Skeletal muscle satellite cell (primary cell): ENCODE results near the gene AP2A1.

Source experiments
- H3K27me3 ChIP-seq: 2 replicates; pipeline ENCODE4 v1.7.0; 2013; ENCODE audit warnings: low read length; ENCODE audit not compliant: control insufficient read depth, insufficient read depth
- H3K36me3 ChIP-seq: 2 replicates; pipeline ENCODE4 v1.7.0; 2013; ENCODE audit warnings: mild to moderate bottlenecking, control low read depth, low read length; ENCODE audit not compliant: insufficient read depth
- H3K4me1 ChIP-seq: 2 replicates; pipeline ENCODE4 v1.7.0; 2013; ENCODE audit warnings: low read length; ENCODE audit not compliant: control insufficient read depth, insufficient read depth
- H3K4me2 ChIP-seq: 2 replicates; pipeline ENCODE4 v1.7.0; 2013; ENCODE audit warnings: mild to moderate bottlenecking, low read length
- H3K4me3 ChIP-seq: 2 replicates; pipeline ENCODE4 v1.7.0; 2013; ENCODE audit warnings: low read length
- H3K9ac ChIP-seq: 2 replicates; pipeline ENCODE4 v1.7.0; 2013; ENCODE audit warnings: mild to moderate bottlenecking, low read depth, low read length, moderate library complexity
- H3K9me3 ChIP-seq: replicated peaks from 2 replicates; pipeline ENCODE4 v1.7.0; 2013; ENCODE audit warnings: mild to moderate bottlenecking, control low read depth, low read length

The AP2A1 gene

DNA sequence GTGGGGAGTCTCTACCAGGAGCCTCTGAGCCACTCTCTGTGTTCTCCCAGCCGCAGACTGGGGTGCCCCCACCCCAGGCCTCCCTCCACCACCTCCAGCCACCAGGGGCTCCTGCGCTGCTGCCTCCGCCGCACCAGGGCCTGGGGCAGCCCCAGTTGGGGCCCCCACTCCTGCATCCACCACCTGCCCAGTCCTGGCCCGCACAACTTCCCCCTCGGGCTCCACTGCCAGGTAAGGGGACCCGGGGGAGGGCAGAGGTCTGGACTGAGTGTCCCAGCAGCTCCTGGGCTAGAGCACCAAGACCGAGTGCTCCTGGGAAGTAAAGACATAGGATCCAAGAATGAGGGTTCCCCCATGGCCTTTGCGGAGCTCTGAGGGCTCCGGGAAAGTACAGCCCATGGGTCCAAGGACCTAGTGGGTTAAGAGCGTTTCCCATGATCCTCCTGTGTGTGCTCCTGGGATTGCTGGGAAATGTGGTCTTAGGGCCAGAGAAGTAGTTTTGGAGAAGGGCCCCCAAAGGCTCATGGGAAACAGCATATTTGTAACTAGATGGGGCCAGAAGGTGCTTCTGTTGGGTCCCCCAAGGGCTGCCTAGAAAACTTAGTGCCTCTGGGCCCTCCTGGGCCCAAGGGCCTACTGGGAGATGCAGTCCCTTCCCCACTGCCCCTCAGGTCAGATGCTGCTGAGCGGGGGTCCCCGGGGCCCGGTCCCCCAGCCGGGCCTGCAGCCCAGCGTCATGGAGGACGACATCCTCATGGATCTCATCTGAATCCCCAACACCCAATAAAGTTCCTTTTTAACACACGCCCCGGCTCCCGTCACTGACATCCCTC lies 69.6 kb downstream of the AP2A1 start:
- H3K9ac ChIP-seq, result no peak overlapping the region
- no peak overlapping the region for H3K4me2 ChIP-seq
- H3K4me1 ChIP-seq, result peaks cover 14% of the 10 kb centered on the region
- peaks cover 85% of the 10 kb centered on the region for H3K36me3 ChIP-seq
- no peaks in the 10 kb centered on the region for H3K27me3 ChIP-seq
- H3K9me3 ChIP-seq, result no peaks in the 10 kb centered on the region
- no peak overlapping the region for H3K4me3 ChIP-seq

DNA sequence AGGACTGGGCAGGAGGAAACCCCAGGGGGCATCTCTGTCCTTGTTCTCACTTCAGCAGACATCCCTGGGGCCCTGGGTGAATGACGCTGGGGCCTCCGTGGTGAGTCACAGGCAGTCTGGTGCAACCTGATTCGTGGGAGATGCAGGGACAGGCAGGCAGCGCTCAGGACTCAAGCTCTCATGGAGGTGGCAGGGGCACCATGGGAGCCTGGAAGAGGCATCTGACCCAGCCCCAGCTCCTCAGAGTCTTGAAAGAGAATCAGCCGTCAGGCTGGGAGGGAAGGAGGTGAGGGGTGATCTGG lies 70.2 kb downstream of the AP2A1 start:
- no peak overlapping the region for H3K4me3 ChIP-seq
- peaks cover 79% of the 10 kb centered on the region for H3K36me3 ChIP-seq
- no peak overlapping the region for H3K9ac ChIP-seq
- no peaks in the 10 kb centered on the region for H3K27me3 ChIP-seq
- H3K4me2 ChIP-seq, result no peak overlapping the region
- peaks cover 9% of the 10 kb centered on the region for H3K4me1 ChIP-seq
- H3K9me3 ChIP-seq, result no peaks in the 10 kb centered on the region

DNA sequence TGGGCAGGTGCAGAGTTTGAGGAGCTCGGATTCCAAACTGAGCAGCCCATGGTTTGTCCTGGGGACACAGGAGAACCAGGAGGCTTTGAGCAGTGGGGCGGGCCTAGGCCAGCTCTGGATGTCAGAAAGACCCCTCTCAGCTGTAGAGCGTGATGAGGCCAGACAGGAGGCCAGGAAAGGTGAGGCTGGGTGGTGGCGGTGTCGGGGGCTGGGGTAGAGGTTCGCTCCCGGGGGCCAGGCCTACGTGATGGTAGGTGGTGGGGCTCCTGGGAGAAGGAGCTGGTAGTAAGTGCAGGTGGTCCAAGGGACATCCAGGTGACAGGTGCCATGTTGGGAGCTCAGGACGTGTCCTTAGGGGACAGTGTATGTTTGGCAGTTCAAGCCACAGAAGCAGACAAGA lies 70.6 kb downstream of the AP2A1 start:
- peaks cover 74% of the 10 kb centered on the region for H3K36me3 ChIP-seq

DNA sequence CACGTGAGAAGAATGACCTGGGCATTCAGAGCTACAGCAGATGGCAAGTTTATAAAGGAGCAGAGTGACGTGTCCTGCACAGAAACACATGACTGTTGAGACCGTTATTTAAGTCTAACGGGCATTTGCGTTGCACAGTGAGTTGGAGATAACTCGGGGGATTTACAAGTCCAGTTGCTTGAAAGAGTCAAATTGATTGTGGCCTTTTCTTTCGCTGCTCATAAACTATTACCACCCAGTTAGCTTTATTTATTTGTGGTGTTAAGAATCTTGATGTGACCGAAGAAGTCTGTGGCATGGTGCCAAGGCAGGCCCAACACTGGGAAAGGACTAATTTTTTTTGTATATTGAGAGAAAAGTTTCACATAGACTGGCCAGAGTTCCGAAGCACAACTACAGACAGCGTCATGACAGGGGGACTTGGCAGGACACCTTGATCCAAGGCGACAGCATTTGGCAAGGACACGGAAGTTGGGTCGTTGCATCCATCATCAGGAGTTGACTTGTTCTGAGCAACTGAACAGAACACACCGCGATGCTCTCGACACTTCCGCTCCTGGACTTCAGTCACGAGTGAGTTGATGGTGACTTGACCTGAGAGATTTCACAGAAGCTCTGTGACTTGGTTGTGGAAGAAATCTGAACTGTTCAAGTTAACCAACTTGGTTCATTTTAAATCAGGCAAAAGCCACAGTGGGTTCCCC lies 72.2 kb downstream of the AP2A1 start:
- peaks cover 63% of the 10 kb centered on the region for H3K36me3 ChIP-seq
- H3K27me3 ChIP-seq, result no peaks in the 10 kb centered on the region
- H3K9me3 ChIP-seq, result no peaks in the 10 kb centered on the region
- H3K4me2 ChIP-seq, result no peak overlapping the region
- H3K9ac ChIP-seq, result no peak overlapping the region
- no peaks in the 10 kb centered on the region for H3K4me1 ChIP-seq
- H3K4me3 ChIP-seq, result no peak overlapping the region

More for the DNA sequence above, 70.6 kb downstream of the AP2A1 start:
- peaks cover 4% of the 10 kb centered on the region for H3K4me1 ChIP-seq
- H3K27me3 ChIP-seq, result no peaks in the 10 kb centered on the region
- H3K4me2 ChIP-seq, result no peak overlapping the region
- H3K4me3 ChIP-seq, result no peak overlapping the region
- no peak overlapping the region for H3K9ac ChIP-seq
- no peaks in the 10 kb centered on the region for H3K9me3 ChIP-seq

DNA sequence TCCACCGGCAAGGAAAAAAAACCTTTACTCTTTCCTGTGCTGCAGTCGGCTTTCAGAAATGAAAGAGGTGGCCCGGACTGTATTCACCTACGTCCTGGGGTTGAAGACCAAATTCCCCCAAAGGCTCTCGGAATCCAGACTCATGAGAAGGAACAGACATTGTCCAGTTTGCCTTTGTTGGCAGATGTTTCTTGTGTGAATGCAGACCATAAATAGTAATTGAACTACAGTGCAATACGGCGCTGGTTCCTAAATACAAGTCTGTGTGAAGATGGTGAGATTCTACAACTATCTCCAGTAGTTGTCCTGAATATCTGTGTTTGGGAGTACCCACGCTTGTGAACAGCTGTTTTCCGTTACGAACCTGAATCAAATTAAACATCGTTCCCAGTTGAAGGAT lies 72.9 kb downstream of the AP2A1 start:
- Histone ChIP-seq H3K9ac (no peak overlapping the region), H3K4me3 (no peak overlapping the region), H3K9me3 (no peaks in the 10 kb centered on the region), H3K36me3 (peaks cover 56% of the 10 kb centered on the region), H3K4me2 (no peak overlapping the region), H3K27me3 (no peaks in the 10 kb centered on the region), H3K4me1 (no peaks in the 10 kb centered on the region)

DNA sequence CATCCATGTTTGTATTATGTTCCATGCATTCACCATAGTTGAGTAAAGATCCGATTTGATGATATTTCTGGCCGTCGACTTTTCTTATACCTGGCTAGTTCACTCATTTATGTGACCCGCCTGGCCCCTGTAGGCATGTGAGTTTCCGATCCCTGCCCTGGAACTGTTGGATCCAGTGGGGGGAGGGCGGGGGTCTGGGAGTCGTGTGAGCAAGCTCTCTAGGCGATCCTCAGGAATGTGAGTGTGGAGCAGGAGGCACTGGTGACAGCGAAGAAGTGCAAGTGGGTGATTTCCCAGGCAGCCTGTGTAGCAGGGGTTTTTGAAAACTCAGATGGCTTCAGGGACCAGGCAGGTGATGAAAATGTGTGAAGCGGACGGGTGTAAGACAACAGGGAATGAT lies 73.5 kb downstream of the AP2A1 start:
- Histone ChIP-seq H3K4me3 (no peak overlapping the region), H3K4me2 (no peak overlapping the region), H3K9ac (no peak overlapping the region), H3K27me3 (no peaks in the 10 kb centered on the region), H3K9me3 (no peaks in the 10 kb centered on the region), H3K4me1 (no peaks in the 10 kb centered on the region), H3K36me3 (peaks cover 50% of the 10 kb centered on the region)

DNA sequence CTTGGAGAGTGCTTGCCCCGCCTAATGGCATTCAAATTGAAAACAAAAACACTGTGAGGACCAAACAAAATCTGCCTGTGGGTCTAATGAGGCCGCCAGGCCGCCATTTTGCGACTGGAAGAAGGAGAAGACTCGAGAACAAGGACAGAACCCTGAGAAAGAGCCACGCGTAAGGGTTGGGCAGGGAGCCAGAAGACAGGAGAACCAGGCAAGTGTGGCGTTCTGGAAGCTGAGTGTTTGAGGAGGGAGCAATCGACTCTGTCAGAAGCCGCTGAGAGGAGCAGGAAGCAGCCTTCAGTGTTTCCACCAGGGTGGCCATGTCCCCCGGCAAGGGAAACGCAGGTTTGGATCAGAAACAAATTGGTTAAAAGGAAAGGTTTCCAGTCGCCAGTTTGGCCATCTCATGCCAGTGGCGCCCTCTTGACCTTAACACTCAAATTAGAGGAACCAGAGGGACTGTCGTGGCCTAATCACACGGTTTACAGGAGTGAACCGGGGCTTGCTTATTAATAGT lies 74.0 kb downstream of the AP2A1 start:
- Histone ChIP-seq H3K4me1 (no peaks in the 10 kb centered on the region), H3K4me3 (no peak overlapping the region), H3K9ac (no peak overlapping the region), H3K36me3 (peaks cover 50% of the 10 kb centered on the region), H3K27me3 (no peaks in the 10 kb centered on the region), H3K9me3 (no peaks in the 10 kb centered on the region), H3K4me2 (no peak overlapping the region)

DNA sequence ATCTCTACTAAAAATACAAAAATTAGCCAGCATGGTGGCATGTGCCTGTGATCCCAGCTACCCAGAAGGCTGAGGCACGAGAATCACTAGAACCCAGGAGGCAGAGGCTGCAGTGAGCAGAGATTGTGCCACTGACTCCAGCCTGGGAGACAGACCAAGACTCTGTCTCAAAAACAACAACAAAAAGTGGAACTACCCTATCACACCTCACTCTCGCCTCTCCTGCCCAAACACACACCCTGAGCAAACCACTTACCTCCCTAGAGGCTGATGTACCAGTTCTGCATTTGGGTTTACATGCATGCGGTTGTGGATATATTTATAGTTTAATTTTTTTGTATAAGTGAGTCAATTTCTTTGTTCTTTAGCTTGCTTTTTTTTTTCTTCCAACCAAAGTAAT lies 76.5 kb downstream of the AP2A1 start:
- Histone ChIP-seq H3K27me3 (no peaks in the 10 kb centered on the region), H3K4me3 (no peak overlapping the region), H3K4me2 (no peak overlapping the region), H3K9me3 (no peaks in the 10 kb centered on the region), H3K36me3 (peaks cover 27% of the 10 kb centered on the region), H3K9ac (no peak overlapping the region), H3K4me1 (peaks cover 5% of the 10 kb centered on the region)

DNA sequence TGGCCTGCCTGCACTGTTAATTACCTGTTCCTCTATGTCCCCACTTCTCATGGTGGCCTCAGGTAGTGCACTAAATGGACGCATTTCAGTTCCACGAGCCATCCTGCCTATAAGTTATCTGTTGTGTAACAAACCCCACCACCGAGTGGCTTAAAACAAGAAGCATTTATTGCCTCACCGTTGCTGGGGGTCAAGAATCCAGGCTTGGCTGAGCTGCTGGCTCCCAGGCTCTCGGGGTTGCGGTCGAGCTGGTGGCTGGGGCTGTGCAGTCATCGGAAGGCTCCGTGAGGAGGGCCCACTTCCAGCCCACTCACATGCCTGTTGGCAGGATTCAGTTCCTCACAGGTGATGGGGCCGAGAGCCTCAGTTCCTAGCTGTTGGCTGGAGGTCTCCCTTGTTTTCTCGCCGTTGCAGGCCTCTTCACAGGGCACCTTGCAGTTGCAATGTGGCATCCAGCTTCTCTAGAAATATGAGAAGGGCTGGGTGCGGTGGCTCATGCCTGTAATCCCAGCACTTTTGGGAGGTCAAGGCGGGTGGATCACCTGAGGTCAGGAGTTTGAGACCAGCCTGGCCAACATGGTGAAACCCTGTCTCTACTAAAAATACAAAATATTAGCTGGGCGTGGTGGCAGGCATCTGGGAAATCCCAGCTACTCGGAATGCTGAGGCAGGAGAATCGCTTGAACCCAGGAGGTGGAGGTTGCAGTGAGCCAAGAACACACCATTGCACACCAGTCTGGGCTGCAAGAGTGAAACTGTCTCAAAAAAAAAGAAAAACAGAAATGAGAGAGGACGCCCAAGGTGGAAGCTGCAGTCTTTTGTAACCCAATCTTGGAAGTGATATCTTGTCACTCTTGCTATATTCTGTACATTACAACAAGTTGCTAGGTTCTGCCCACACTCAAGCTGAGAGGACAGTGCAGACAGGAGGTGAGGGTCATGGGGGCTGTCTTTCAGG lies 77.6 kb downstream of the AP2A1 start:
- Histone ChIP-seq H3K4me1 (peaks cover 11% of the 10 kb centered on the region), H3K36me3 (peaks cover 16% of the 10 kb centered on the region), H3K27me3 (no peaks in the 10 kb centered on the region), H3K4me2 (no peak overlapping the region), H3K9ac (no peak overlapping the region), H3K4me3 (no peak overlapping the region), H3K9me3 (no peaks in the 10 kb centered on the region)

DNA sequence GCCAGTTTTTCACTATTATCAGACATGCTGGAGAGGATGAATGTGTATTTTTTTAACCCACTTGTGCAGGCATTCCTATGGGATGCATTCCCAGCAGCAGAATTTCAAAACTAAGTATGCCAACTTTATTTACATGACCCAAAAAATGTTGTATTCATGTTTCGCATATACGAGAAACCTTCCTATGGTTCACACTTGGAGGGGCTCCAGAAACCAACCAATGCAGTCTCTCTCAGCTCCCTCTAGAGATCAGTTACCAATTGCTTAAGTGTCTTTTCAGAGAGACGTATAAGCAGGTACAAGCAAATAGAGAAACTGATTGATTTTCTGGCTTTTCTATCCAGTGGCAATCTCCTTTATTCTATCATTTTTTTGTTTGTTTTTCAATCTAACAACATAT lies 78.6 kb downstream of the AP2A1 start:
- Histone ChIP-seq H3K9me3 (no peaks in the 10 kb centered on the region), H3K4me3 (no peak overlapping the region), H3K4me1 (peaks cover 16% of the 10 kb centered on the region), H3K36me3 (peaks cover 12% of the 10 kb centered on the region), H3K27me3 (no peaks in the 10 kb centered on the region), H3K4me2 (no peak overlapping the region), H3K9ac (no peak overlapping the region)

DNA sequence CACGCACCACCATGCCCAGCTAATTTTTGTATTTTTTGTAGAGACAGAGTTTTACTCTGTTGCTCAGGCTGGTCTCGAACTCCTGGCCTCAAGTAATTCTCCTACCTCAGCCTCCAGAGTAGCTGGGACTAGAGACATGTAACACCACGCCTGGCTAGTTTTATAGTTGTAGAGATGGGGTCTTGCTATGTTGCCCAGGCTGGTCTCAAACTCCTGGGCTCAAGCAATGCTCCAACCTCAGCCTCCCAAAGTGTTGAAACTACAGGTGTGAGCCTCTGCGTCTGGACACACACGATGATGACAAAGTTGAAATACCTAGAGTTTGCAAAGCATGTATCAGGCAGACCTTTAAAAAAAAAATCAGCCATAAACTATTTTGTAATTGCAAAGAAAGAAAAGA lies 79.6 kb downstream of the AP2A1 start:
- H3K36me3 ChIP-seq, result peaks cover 4% of the 10 kb centered on the region
- H3K9me3 ChIP-seq, result no peaks in the 10 kb centered on the region
- H3K9ac ChIP-seq, result no peak overlapping the region
- H3K27me3 ChIP-seq, result no peaks in the 10 kb centered on the region
- no peak overlapping the region for H3K4me2 ChIP-seq
- H3K4me3 ChIP-seq, result no peak overlapping the region
- peaks cover 16% of the 10 kb centered on the region for H3K4me1 ChIP-seq
